GM04504 (cell line): Measurements from ENCODE around the gene EGR1.
A peak's percentile ranks its signal among the peaks of the same experiment; 100 is the strongest.
"Not testable (repeated sequence)": the region's sequence is repeated elsewhere in the genome, so short reads cannot be mapped to it uniquely, and the experiment has no call there.

Experiments used
- DNase-seq: peaks from one replicate; pipeline ENCODE4 v3.0.0-alpha.2; 2012; ENCODE audit warnings: low read depth

EGR1 gene

DNA sequence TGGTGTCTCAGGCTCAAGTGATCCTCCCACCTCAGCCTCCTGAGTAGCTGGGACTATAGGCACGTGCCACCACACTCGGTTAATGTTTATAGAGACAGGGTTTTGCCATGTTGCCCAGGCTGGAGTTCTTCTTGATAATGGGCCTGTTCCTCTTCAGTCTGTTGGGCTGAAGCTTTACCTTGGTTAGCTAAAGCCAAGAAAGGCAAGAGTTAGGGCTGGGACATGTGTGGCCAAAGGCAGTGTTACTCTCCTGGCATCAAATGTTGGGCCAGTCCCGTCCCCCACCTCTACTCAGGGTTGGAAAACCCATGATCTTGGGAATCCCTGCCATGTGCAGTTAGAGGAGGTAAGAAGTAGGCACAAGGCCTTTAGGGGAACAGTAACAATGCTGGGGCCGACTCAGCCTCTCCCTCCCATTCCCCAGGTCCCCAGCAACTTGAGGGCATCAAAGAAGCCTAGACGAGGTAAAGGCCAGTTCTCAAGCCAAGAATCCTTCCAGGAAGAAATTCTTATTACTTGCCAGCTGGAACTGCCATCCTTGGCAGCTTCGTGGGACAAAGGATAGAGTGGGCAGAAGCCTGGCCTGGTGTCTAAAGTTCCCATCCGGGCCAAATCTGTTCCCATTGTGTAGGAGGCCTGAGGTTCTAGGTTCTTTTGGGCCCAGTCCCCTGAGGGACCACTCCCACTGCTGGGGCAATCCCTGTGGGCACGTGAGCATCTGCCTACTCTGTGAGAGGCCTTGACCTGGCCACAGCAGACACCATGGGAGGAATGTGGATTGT lies 4.5 kb downstream of the EGR1 start:
- DNase-seq: peak; percentile 82

DNA sequence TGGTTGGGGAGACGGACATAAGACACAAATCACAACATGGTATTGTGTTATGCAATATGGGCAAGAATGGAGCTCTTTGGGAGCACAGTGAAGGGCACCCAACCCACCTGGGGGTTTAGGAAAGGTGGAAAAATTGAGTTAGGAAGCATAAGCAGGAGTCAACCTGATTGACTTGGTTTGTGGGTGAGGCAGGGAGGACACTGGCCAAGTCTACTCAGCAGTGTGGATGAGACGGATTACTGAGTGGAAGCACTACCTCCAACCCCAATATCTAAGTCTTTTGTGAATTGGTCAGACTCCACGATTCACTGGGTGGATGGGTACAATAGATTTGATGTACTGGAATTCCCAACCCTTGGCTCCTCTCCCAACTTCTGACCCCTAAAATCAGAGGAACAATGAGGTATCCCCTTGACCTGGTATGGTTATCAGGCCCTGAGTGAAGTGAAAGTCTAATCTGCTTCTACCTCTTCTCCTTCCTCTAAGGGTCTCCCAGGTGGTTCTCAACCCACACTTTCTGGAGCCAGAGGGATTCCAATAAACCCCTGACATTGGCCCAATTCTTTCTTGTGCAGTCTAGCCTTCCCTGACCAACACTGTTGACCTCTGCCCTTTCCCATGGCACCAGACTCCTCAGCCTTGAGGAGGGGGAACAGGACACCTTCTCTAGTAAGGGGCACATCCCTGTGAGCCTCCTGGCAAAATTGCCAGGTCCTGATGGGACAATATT lies 5.2 kb downstream of the EGR1 start:
- no peak for DNase-seq

DNA sequence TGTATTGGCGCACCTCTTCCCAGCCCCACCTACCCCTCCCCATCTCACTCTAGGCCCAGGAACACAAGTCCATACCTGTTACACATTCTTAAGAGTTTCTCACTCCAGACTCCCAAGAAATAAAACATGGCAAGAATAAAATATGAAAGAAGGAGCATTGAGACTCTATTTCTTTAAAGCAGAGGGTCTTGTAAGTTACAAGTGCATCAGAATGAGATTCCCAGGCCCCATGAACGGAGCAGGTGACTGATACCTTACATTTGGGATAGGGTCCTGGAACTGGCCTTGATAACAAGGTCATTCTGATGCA lies 5.7 kb downstream of the EGR1 start:
- no peak for DNase-seq

GRCh38 chr5:138472353-138472752 lies 7.1 kb downstream of the EGR1 start:
- no peak for DNase-seq

GRCh38 chr5:138473151-138473550 lies 7.9 kb downstream of the EGR1 start:
- not testable (repeated sequence) for DNase-seq

- DNase-seq: no peak
Measured at GRCh38 chr5:138476918-138477317, 11.6 kb downstream of the EGR1 start.

DNA sequence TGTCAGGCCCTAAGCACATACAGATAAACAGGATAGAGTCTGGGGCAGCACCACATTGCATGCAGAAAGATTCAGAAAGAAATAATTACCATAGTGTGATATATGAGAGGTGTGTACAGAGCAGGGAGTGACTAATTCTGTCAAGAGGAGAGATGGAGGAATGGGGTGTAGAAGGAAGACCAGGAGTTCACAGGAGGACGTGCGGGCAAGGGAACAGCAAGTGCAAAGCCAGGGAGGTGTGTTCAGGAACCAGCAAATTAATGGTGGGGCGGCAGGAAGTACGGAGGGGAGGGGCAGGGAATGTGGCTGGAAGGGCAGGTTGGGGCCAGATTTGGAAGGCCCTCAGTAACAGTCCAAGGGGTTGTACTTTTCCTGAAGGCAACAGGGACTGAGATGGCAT lies 17.4 kb downstream of the EGR1 start:
- no peak for DNase-seq

- no peak for DNase-seq
Measured at GRCh38 chr5:138488481-138488945, 23.2 kb downstream of the EGR1 start.

- no peak for DNase-seq
Measured at GRCh38 chr5:138489683-138490061, 24.4 kb downstream of the EGR1 start.

DNA sequence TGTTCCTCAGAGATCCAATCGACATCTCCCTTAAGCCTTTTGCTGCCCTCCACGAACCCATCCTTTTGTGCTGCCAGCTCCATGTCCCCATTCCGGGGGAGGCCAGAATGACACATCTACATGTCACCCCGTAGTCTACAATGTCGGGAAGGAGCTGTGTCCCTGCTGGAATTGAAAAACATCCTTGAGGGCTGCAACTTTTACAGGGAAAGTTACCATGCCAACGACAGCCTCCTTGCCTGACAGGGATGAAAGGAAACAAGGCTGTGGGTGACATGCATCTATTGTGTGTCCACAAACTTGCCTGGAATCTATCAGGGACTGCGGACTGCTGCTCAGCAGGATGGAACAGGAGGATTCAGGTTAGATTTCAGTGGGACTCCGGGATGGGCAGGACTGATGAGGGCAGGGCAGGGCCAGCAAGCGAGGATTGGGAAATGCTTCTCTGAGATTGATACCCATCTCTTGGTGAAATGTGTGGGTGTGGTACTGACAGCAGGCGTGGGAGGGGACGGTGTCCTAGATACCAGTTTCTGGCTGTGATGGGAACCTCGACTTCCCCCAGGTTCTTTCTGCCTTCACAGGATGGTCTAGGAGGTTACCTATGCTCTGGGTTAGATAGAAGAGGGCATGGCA lies 25.5 kb downstream of the EGR1 start:
- no peak for DNase-seq

GRCh38 chr5:138491284-138491648 lies 26.0 kb downstream of the EGR1 start:
- no peak for DNase-seq

DNA sequence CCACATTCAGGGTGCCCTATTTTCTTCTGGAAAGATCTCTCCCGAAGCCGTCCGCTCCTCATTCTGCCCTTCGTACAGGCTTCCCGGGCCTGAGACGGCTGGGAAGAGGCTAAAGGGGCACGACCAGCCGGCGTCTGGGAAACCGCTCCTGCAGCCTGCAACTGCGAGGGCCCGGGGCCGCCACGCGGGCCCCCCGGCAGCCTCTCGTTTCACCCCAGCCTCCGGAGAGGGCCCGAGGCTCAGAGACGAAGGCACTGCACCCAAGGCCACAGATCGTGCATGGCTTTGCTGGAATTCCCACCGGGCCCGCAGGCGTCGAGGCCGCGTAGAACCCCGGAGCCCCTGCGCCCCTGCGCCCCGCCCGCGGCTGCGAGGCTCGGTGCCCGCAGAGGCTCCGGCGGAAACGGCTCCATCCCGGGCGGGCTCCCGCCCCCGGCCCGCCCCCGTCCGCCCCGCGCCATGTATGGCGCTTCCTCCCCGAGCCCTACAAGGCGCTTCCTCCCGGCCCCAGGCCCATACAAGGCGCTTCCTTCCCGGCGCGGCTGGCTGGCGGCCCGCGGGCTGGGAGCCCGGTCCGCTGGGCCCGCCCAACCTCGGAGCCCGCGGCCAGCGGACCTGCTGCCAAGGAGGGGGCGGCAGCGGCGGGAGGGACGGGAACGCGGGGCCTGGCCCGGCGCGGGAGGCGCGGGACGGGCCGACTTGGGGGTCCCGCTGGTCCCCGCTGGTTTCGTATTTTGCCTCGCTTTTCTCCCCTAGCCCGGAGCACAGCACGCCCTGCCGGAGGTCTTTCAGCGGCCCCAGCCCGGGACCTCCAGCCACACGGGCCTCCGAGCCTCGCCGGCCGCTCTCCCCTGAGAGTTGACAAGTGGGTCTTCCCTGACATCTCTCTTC lies 26.6 kb downstream of the EGR1 start:
- peak; percentile 87 for DNase-seq

DNA sequence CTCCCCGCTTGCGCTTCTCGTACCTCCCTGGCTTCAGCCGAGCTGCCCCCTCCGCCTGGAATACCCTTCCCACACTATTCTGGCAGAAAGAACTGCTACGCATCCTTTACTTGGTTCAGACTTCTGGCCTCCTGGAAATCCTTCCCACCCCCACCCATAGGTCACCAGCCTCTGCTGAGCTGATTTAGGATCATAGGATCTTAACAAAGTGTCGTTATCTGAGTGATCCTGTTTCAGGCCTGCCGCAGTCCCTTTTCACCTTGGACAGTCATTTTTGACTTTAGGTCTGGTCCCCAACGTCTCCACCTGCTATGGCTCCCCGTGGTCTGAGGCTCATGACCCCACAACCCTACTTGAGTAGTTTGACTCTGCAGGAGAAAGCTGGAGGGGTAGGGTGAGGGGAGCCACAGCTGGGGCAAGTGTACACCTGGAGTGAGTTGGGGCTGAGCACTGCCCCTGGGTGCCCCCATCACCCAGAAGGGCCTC lies 27.3 kb downstream of the EGR1 start:
- no peak for DNase-seq

- DNase-seq: no peak
Measured at GRCh38 chr5:138495351-138495750, 30.1 kb downstream of the EGR1 start.

DNA sequence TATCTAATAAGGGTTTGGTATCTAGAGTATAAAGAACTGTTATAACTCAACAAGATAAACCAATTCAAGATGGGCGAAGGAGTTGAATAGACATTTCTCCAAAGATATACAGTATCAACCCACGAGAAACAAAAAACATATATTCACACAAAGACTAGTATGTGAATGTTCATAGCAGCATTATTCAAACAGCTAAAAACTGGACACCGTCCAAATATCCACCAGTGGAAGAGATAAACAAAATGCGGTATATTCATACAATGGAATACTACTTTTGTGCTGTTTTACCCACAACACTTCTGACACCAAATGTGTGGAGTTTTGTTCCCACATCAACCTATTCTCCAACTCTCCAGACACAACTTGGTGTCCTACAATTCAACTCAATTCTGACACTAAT lies 33.1 kb downstream of the EGR1 start:
- no peak for DNase-seq

GRCh38 chr5:138502121-138502520 lies 36.8 kb downstream of the EGR1 start:
- no peak for DNase-seq

DNA sequence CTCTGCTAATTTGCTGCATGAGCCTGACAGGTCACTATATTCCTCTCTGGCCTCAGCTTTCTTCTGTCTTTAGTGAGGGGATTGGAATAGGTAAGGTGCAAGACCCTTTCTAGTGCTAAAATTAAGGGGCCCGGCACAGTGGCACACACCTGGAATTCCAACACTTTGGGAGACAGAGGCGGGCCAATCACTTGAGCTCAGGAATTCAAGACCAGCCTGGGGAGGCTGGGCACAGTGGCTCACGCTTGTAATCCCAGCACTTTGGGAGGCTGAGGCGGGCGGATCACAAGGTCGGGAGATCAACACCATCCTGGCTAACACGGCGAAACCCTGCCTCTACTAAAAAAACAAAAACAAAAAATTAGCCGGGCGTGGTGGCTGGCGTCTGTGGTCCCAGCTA lies 37.2 kb downstream of the EGR1 start:
- DNase-seq: no peak

DNA sequence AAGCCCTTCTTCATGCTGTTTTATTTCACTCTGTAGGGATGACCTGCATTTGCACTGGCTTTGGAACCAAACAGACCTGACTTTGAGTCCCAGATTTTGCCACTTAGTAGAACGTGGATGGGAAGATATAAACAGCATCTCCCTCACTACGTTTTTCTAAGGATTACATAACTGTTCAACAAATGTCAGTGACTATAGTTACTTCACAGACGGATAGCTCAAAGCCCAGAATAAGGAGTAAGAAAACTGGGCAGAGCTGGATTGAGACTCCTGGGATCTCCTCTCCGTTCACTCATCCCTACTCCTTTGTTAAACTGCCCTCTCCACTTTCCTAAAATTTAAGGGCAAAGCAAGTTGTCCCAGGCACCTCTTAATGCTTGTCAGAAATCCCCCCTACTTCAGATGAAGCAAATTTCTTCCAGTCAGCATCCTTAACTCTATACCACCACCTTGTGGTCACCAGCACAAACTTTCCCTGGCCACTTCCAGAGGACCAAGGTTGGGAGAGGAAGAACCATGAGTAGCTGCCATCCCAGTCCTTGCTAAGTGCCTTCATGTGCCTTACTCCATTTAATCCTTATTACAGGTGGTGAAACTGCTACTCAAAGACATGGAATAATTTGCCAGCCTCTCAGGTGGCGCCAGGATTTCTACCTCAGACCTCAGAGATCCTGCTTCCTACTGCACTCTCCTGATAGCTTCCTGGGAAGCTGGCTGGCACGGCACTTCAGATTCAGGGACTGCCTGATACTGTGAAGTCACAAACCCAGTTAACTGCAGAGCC lies 38.4 kb downstream of the EGR1 start:
- no peak for DNase-seq

DNA sequence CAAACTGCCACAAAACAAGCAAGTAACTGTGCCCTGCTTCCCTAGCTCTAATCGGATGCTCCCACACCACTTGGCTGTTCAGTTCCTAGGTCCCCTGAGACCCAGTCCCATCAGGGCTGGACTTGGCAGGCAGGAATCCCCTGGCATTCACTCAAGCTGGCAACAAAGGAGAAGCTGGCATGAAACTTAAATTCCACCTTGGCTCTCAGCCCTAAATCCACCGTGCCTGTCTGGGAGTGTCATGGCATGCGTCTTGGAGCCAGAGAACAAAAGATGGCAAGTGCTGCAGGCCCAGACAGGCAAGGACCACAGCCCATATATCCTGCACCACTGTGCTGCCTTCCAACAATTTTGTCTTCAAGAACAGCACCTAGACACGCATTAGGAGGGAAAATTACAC lies 39.5 kb downstream of the EGR1 start:
- DNase-seq: no peak

GRCh38 chr5:138506370-138507306 lies 41.4 kb downstream of the EGR1 start:
- no peak for DNase-seq
